ENCODE measurements around the gene SHLD1.
"Not testable (repeated sequence)": the region's sequence is repeated elsewhere in the genome, so short reads cannot be mapped to it uniquely, and the experiment has no call there.

Gene SHLD1

GRCh38 chr20:5796331-5797040 is 46.3 kb downstream of the SHLD1 start:
- peaks cover 0 to 7% (median 0%) of the 10 kb centered on the region in 3 donors for H3K36me3 ChIP-seq
- H3K4me1 ChIP-seq, result no peaks in the 10 kb centered on the region
- no peaks in the 10 kb centered on the region for H3K9me3 ChIP-seq
- intact Hi-C loops (cut with DNase I; ENCODE audit: low total_unique reads), result no loop called here
- no peaks in the 10 kb centered on the region for H3K27me3 ChIP-seq
- no peak for TF ChIP-seq CTCF (IDR thresholded peaks at IDR 0.05)
- H3K4me3 ChIP-seq, result no peak overlapping the region
- no peak for DNase-seq
- H3K27ac ChIP-seq, result no peak overlapping the region

GRCh38 chr20:5797165-5797564 is 47.0 kb downstream of the SHLD1 start:
- H3K27ac ChIP-seq, result no peak overlapping the region
- intact Hi-C loops (cut with DNase I; ENCODE audit: low total_unique reads), result no loop called here
- no peak for DNase-seq
- no peak for TF ChIP-seq CTCF (IDR thresholded peaks at IDR 0.05)
- peaks cover 0 to 7% (median 0%) of the 10 kb centered on the region in 3 donors for H3K36me3 ChIP-seq
- H3K4me1 ChIP-seq, result no peaks in the 10 kb centered on the region
- H3K27me3 ChIP-seq, result no peaks in the 10 kb centered on the region
- H3K9me3 ChIP-seq, result no peaks in the 10 kb centered on the region
- H3K4me3 ChIP-seq, result no peak overlapping the region

- intact Hi-C loops (cut with DNase I; ENCODE audit: low total_unique reads), result no loop called here
Measured at GRCh38 chr20:5797843-5798462, 47.8 kb downstream of the SHLD1 start.

GRCh38 chr20:5803754-5804303 is 53.6 kb downstream of the SHLD1 start:
- H3K36me3 ChIP-seq; DNase-seq; H3K4me3 ChIP-seq; H3K27me3 ChIP-seq; H3K9me3 ChIP-seq; H3K4me1 ChIP-seq; intact Hi-C loops (cut with DNase I; ENCODE audit: low total_unique reads); H3K27ac ChIP-seq: not testable (repeated sequence)

More at GRCh38 chr20:5797843-5798462, 47.8 kb downstream of the SHLD1 start:
- Histone ChIP-seq H3K27ac (no peak overlapping the region), H3K4me3 (no peak overlapping the region), H3K9me3 (no peaks in the 10 kb centered on the region), H3K4me1 (no peaks in the 10 kb centered on the region), H3K27me3 (no peaks in the 10 kb centered on the region), H3K36me3 (peaks cover 0 to 7% (median 0%) of the 10 kb centered on the region in 3 donors)
- no peak for DNase-seq
- TF ChIP-seq CTCF (IDR thresholded peaks at IDR 0.05), result no peak

GRCh38 chr20:5806457-5807263 is 56.5 kb downstream of the SHLD1 start:
- Histone ChIP-seq H3K4me1 (no peaks in the 10 kb centered on the region), H3K27ac (no peak overlapping the region), H3K9me3 (no peaks in the 10 kb centered on the region), H3K4me3 (no peak overlapping the region), H3K36me3 (no peaks in the 10 kb centered on the region), H3K27me3 (no peaks in the 10 kb centered on the region)
- intact Hi-C loops (cut with DNase I; ENCODE audit: low total_unique reads), result no loop called here
- no peak for DNase-seq
- TF ChIP-seq CTCF (IDR thresholded peaks at IDR 0.05), result no peak
